ENCODE results near the gene RERE.

Gene RERE

GRCh38 chr1:8497210-8497819, 320.1 kb downstream of the RERE start:
- DNase-seq: no peak

- no peak for DNase-seq
These were observed 321.0 kb downstream of the RERE start for GRCh38 chr1:8496473-8496872.

GRCh38 chr1:8495928-8496401, 321.5 kb downstream of the RERE start:
- no peak for DNase-seq

GRCh38 chr1:8494681-8495080, 322.8 kb downstream of the RERE start:
- DNase-seq: no peak

GRCh38 chr1:8493916-8494540, 323.4 kb downstream of the RERE start:
- DNase-seq: no peak

GRCh38 chr1:8487249-8487648, 330.2 kb downstream of the RERE start:
- DNase-seq: no peak

GRCh38 chr1:8486047-8486446, 331.4 kb downstream of the RERE start:
- DNase-seq: no peak

- no peak for DNase-seq
These were observed 333.9 kb downstream of the RERE start for GRCh38 chr1:8483586-8483985.

GRCh38 chr1:8482979-8483381, 334.5 kb downstream of the RERE start:
- DNase-seq: no peak

- DNase-seq: no peak
These were observed 335.6 kb downstream of the RERE start for GRCh38 chr1:8481650-8482380.

- no peak for DNase-seq
These were observed 338.9 kb downstream of the RERE start for GRCh38 chr1:8478566-8478965.

- no peak for DNase-seq
These were observed 339.5 kb downstream of the RERE start for GRCh38 chr1:8477983-8478362.

GRCh38 chr1:8477166-8477982, 340.1 kb downstream of the RERE start:
- no peak for DNase-seq

GRCh38 chr1:8476006-8476405, 341.4 kb downstream of the RERE start:
- no peak for DNase-seq

- DNase-seq: no peak
These were observed 343.1 kb downstream of the RERE start for GRCh38 chr1:8474369-8474768.

- DNase-seq: no peak
These were observed 343.5 kb downstream of the RERE start for GRCh38 chr1:8473891-8474300.

GRCh38 chr1:8473121-8473875, 344.1 kb downstream of the RERE start:
- DNase-seq: no peak

- DNase-seq: no peak
These were observed 344.8 kb downstream of the RERE start for GRCh38 chr1:8472668-8473067.

GRCh38 chr1:8471451-8471850, 346.0 kb downstream of the RERE start:
- no peak for DNase-seq

GRCh38 chr1:8468751-8469150, 348.7 kb downstream of the RERE start:
- no peak for DNase-seq

GRCh38 chr1:8467308-8467707, 350.1 kb downstream of the RERE start:
- no peak for DNase-seq

- DNase-seq: no peak
These were observed 351.7 kb downstream of the RERE start for GRCh38 chr1:8465692-8466091.
